ENCODE results near the gene FER1L5.

FER1L5 gene

GRCh38 chr2:96751800-96752199, 109.2 kb downstream of the FER1L5 start:
- DNase-seq (ENCODE audit: low spot score) = no peak

- no peak for DNase-seq (ENCODE audit: low spot score)
Measured at GRCh38 chr2:96753661-96754282, 111.2 kb downstream of the FER1L5 start.

GRCh38 chr2:96754317-96754716, 111.8 kb downstream of the FER1L5 start:
- DNase-seq (ENCODE audit: low spot score) = no peak
